H1 (cell line): ENCODE results near the gene ARHGAP22. TPM values are rescaled to one million over a fixed set of nuclear protein-coding genes. Genes with fewer than 3 reads are reported as not detected.

ENCODE experiments used
- CTCF ChIA-PET: fragments of 300-600 bp; sonication (Branson Sonifier 250); formaldehyde crosslinking; loops from one replicate; lab custom pipeline; 2021; ENCODE audit not compliant: partially characterized antibody; lab: Charles Lee
- POLR2A ChIA-PET: fragments of 300-600 bp; sonication (Branson Sonifier 250); formaldehyde crosslinking; loops from one replicate; lab custom pipeline; 2021; ENCODE audit warnings: inconsistent platforms; ENCODE audit not compliant: partially characterized antibody; lab: Charles Lee
- DNase-seq, 2 experiments: peaks; one replicate each; pipeline versions ENCODE4 v3.0.0 to v3.0.0-alpha.2; 2010 to 2022; ENCODE audit warnings: low spot score in 2 of 2, low read depth in 1 of 2, mixed read lengths in 1 of 2
- FAIRE-seq: peaks from 2 replicates; lab custom pipeline; 2011; peaks lifted over from hg19 to GRCh38; lab: Jason Lieb, UNC
- H2AFZ ChIP-seq: 2 replicates; pipeline ENCODE4 v1.8.1; 2012; ENCODE audit warnings: low read length, inconsistent platforms
- H2AK5ac ChIP-seq: 2 replicates; pipeline ENCODE4 v1.6.1; 2013; ENCODE audit warnings: low read depth, low read length
- H2BK120ac ChIP-seq: replicated peaks from 2 replicates; pipeline ENCODE3; 2013; ENCODE audit warnings: low read depth, low read length, inconsistent platforms
- H2BK12ac ChIP-seq: 2 replicates; pipeline ENCODE4 v1.6.1; 2013; ENCODE audit warnings: low read depth, low read length
- H2BK15ac ChIP-seq: 2 replicates; pipeline ENCODE4 v1.6.1; 2013; ENCODE audit warnings: low read length
- H2BK20ac ChIP-seq: 2 replicates; pipeline ENCODE4 v1.6.1; 2013; ENCODE audit warnings: low read length
- H2BK5ac ChIP-seq: 2 replicates; pipeline ENCODE4 v1.6.1; 2013; ENCODE audit warnings: low read depth, low read length
- H3K14ac ChIP-seq: 2 replicates; pipeline ENCODE4 v1.6.1; 2013; ENCODE audit warnings: inconsistent platforms; ENCODE audit not compliant: insufficient read length
- H3K18ac ChIP-seq: 2 replicates; pipeline ENCODE4 v1.6.1; 2013; ENCODE audit warnings: low read length; ENCODE audit errors: extremely low read depth
- H3K23ac ChIP-seq: 2 replicates; pipeline ENCODE4 v1.6.1; 2013; ENCODE audit warnings: inconsistent platforms; ENCODE audit not compliant: insufficient read length
- H3K23me2 ChIP-seq: 2 replicates; pipeline ENCODE4 v1.6.1; 2013; ENCODE audit warnings: low read depth, low read length
- H3K27ac ChIP-seq: 2 replicates; pipeline ENCODE4 v1.6.1; 2011; ENCODE audit warnings: low read depth, low read length, inconsistent platforms
- H3K27me3 ChIP-seq, 4 experiments: replicated peaks in 1 of 4; 1 replicate in 1 of 4; 2 replicates in 3 of 4; pipeline versions ENCODE4 v1.6.1 to v1.8.1; 2011 to 2013; ENCODE audit warnings: low read length in 3 of 4, mild to moderate bottlenecking in 3 of 4, inconsistent platforms in 2 of 4, mixed read lengths in 2 of 4, moderate library complexity in 1 of 4; ENCODE audit not compliant: control insufficient read depth in 3 of 4, insufficient read depth in 3 of 4; ENCODE audit errors: extremely low read depth in 1 of 4
- H3K36me3 ChIP-seq, 4 experiments: 2 replicates each; pipeline versions ENCODE4 v1.6.1 to v1.8.1; 2011 to 2013; ENCODE audit warnings: mild to moderate bottlenecking in 4 of 4, low read length in 3 of 4, moderate library complexity in 2 of 4, control low read depth in 1 of 4, inconsistent platforms in 1 of 4; ENCODE audit not compliant: insufficient read depth in 4 of 4, control insufficient read depth in 2 of 4
- H3K4ac ChIP-seq: replicated peaks from 2 replicates; pipeline ENCODE3; 2013; ENCODE audit warnings: low read length, low read depth, mixed read lengths, inconsistent platforms; ENCODE audit not compliant: insufficient read length
- H3K4me1 ChIP-seq, 4 experiments: replicated peaks in 1 of 4; 1 replicate in 1 of 4; 2 replicates in 3 of 4; pipeline versions ENCODE4 v1.6.1 to v1.8.1; 2011 to 2013; ENCODE audit warnings: low read length in 3 of 4, inconsistent platforms in 2 of 4, mixed read lengths in 1 of 4; ENCODE audit not compliant: insufficient read depth in 4 of 4, control insufficient read depth in 3 of 4
- H3K4me2 ChIP-seq, 2 experiments: 2 replicates each; pipeline versions ENCODE4 v1.6.1 to v1.8.1; 2011 to 2013; ENCODE audit warnings: low read depth in 2 of 2, low read length in 2 of 2, control low read depth in 1 of 2, inconsistent platforms in 1 of 2, mild to moderate bottlenecking in 1 of 2; ENCODE audit not compliant: insufficient read depth in 1 of 2
- H3K4me3 ChIP-seq, 4 experiments: fragments of 200-600, 300-600 bp in 1 of 4; sonication (generic), shearing (Covaris generic), sonication (Bioruptor Twin) in 1 of 4; 2 replicates each; pipeline versions ENCODE4 v1.5.1 to v1.8.1; 2011 to 2016; ENCODE audit warnings: low read length in 4 of 4, low read depth in 3 of 4, control low read depth in 2 of 4, inconsistent platforms in 2 of 4, mild to moderate bottlenecking in 2 of 4, mixed read lengths in 1 of 4, moderate library complexity in 1 of 4; ENCODE audit not compliant: insufficient read depth in 2 of 4; ENCODE audit errors: extremely low read depth in 1 of 4
- H3K56ac ChIP-seq: replicated peaks from 2 replicates; pipeline ENCODE3; 2013; ENCODE audit warnings: low read depth, mild to moderate bottlenecking, mixed read lengths, low read length, inconsistent platforms; ENCODE audit not compliant: insufficient read length
- H3K79me1 ChIP-seq: 2 replicates; pipeline ENCODE4 v1.6.1; 2013; ENCODE audit warnings: low read depth, low read length, control low read depth
- H3K79me2 ChIP-seq, 2 experiments: 2 replicates each; pipeline versions ENCODE4 v1.6.1 to v1.8.1; 2012 to 2013; ENCODE audit warnings: low read length in 2 of 2, mild to moderate bottlenecking in 2 of 2, inconsistent platforms in 1 of 2; ENCODE audit not compliant: insufficient read depth in 2 of 2, control insufficient read depth in 1 of 2
- H3K9ac ChIP-seq, 4 experiments: replicated peaks in 1 of 4; 1 replicate in 1 of 4; 2 replicates in 3 of 4; pipeline versions ENCODE4 v1.6.1 to v1.8.1; 2011 to 2013; ENCODE audit warnings: low read depth in 3 of 4, low read length in 3 of 4, control low read depth in 2 of 4, mild to moderate bottlenecking in 2 of 4, moderate library complexity in 2 of 4, inconsistent platforms in 1 of 4; ENCODE audit errors: extremely low read depth in 1 of 4
- H3K9me3 ChIP-seq, 2 experiments: 2 replicates each; pipeline versions ENCODE4 v1.6.1 to v1.8.1; 2012 to 2013; ENCODE audit warnings: mild to moderate bottlenecking in 2 of 2, moderate library complexity in 2 of 2, control low read depth in 1 of 2, inconsistent platforms in 1 of 2, low read depth in 1 of 2, low read length in 1 of 2, mixed read lengths in 1 of 2; ENCODE audit not compliant: insufficient read depth in 2 of 2
- H4K20me1 ChIP-seq, 2 experiments: replicated peaks in 1 of 2; 2 replicates each; pipeline versions ENCODE3 to v1.8.1; 2011 to 2013; ENCODE audit warnings: inconsistent platforms in 2 of 2, low read length in 2 of 2, mild to moderate bottlenecking in 1 of 2; ENCODE audit not compliant: insufficient read depth in 2 of 2, control insufficient read depth in 1 of 2
- H4K5ac ChIP-seq: 2 replicates; pipeline ENCODE4 v1.6.1; 2013; ENCODE audit warnings: low read length, low read depth, mixed read lengths, inconsistent platforms; ENCODE audit not compliant: insufficient read length
- H4K8ac ChIP-seq: 2 replicates; pipeline ENCODE4 v1.8.0; 2013; ENCODE audit warnings: mild to moderate bottlenecking, moderate library complexity, low read length, inconsistent platforms; ENCODE audit not compliant: insufficient read depth; ENCODE audit errors: extremely low read depth
- H4K91ac ChIP-seq: replicated peaks from 2 replicates; pipeline ENCODE3; 2013; ENCODE audit warnings: low read length, mixed read lengths, inconsistent platforms; ENCODE audit not compliant: insufficient read length
- KDM5A ChIP-seq: fragments of 200-600 bp; IDR thresholded peaks from 2 replicates; pipeline ENCODE4 v1.7.1; 2012; ENCODE audit warnings: mild to moderate bottlenecking, low read length, inconsistent platforms, mixed read lengths
- MAFK ChIP-seq: IDR thresholded peaks from 2 replicates; pipeline ENCODE4 v1.6.1; 2012; ENCODE audit warnings: low read depth, mild to moderate bottlenecking, improper control_type of control experiment, low read length
- PHF8 ChIP-seq: fragments of 200-600 bp; sonication (generic); conservative IDR thresholded peaks from 2 replicates; pipeline ENCODE4 v1.7.1; 2012; ENCODE audit warnings: low read depth, mild to moderate bottlenecking, inconsistent platforms, low read length, moderate library complexity
- POLR2AphosphoS5 ChIP-seq: IDR thresholded peaks from 2 replicates; pipeline ENCODE4 v1.6.1; 2011; ENCODE audit warnings: low read depth, low read length
- WGBS, 2 experiments: shearing (Covaris generic) in 1 of 2; methylation state at CpG; one replicate each; pipeline versions ENCODE4 v1.1.6 to v1.1.7; 2013 to 2015; ENCODE audit warnings: low lambda C conversion rate in 2 of 2, mixed read lengths in 2 of 2, inconsistent platforms in 1 of 2, low coverage in 1 of 2, missing lambda C conversion rate in 1 of 2; ENCODE audit not compliant: insufficient replicate concordance in 2 of 2, insufficient coverage in 1 of 2, insufficient read length in 1 of 2; ENCODE audit errors: extremely low coverage in 1 of 2, missing lambda C conversion rate in 1 of 2; 5-methylcytosine and 5-hydroxymethylcytosine counted together
- polyA plus RNA-seq, 7 experiments: library from polyadenylated mRNA; depleted of rRNA in 3 of 7; stranded (reverse) in 5 of 7; unstranded in 2 of 7; fragments of >200 nt in 5 of 7; fragments of 200-250 nt in 2 of 7; gene quantifications; 1 replicate in 5 of 7; 2 replicates in 1 of 7; 4 replicates in 1 of 7; pipeline versions ENCODE4 v1.2.1 to v1.2.3, GENCODE V29; 2011 to 2013; ENCODE audit warnings: missing spikeins in 2 of 7, mixed read lengths in 2 of 7
- total RNA-seq: library from RNA; stranded (reverse); fragmentation: NEBNext Ultra II Directional; extraction: Animal tissue kit (Norgen Biotek cat#: 25700); gene quantifications from 2 replicates; pipeline ENCODE4 v1.2.1, GENCODE V29; 2021

Gene ARHGAP22
- total and polyA plus RNA-seq, 2 of the 8 experiments (the other 6 are each of a cell fraction or from before 2014, with no cell fraction given): 3.6 to 11.2 TPM

- H2BK120ac ChIP-seq: no peak overlapping the region
- no peak overlapping the region for H2BK20ac ChIP-seq
- H3K23me2 ChIP-seq: peaks cover 6% of the 10 kb centered on the region; the same call in 1 of the 2 replicates
- no peak overlapping the region for H3K4me3 ChIP-seq
- no peak overlapping the region for H3K4ac ChIP-seq
- H3K14ac ChIP-seq: no peak overlapping the region
- no peaks in the 10 kb centered on the region for H3K9me3 ChIP-seq
- H3K27ac ChIP-seq: no peak overlapping the region
- H4K5ac ChIP-seq: no peak overlapping the region
- no peak overlapping the region for H2BK12ac ChIP-seq
- DNase-seq (no peak), FAIRE-seq (no peak)
- no peaks in the 10 kb centered on the region for H3K27me3 ChIP-seq
- no peaks in the 10 kb centered on the region for H3K79me1 ChIP-seq
- TF ChIP-seq PHF8 (no peak), POLR2AphosphoS5 (no peak), MAFK (no peak), KDM5A (no peak)
- no peak overlapping the region for H4K8ac ChIP-seq
- H3K79me2 ChIP-seq: no peaks in the 10 kb centered on the region
- H3K4me2 ChIP-seq: no peak overlapping the region
- peaks cover 3 to 6% (median 4%) of the 10 kb centered on the region in 4 experiments; a peak in 6 of 7 replicates for H3K4me1 ChIP-seq
- no peaks in the 10 kb centered on the region for H3K36me3 ChIP-seq
- H3K18ac ChIP-seq: no peak overlapping the region
- H4K91ac ChIP-seq: no peak overlapping the region
- ChIA-PET POLR2A (no interaction called here), CTCF (interaction anchor here (1.3 to 1.4 kb wide), 2 partner anchors 23 to 24 kb away, joined by 3 to 5 read pairs; no protein-coding TSS in a partner anchor)
- H4K20me1 ChIP-seq: no peaks in the 10 kb centered on the region
- no peak overlapping the region for H2AK5ac ChIP-seq
- H2BK5ac ChIP-seq: no peak overlapping the region
- H3K23ac ChIP-seq: no peak overlapping the region
- 78% methylated on average over 2 of the region's 2 CpGs; no CpG with 5 or more reads in 1 of the 2 experiments for WGBS, 2 experiments
- H2AFZ ChIP-seq: no peak overlapping the region
- H3K9ac ChIP-seq: no peak overlapping the region
- no peak overlapping the region for H3K56ac ChIP-seq
- H2BK15ac ChIP-seq: no peak overlapping the region
Measured at GRCh38 chr10:48529331-48529730, 75.5 kb downstream of the ARHGAP22 start.
